GM12801 (cell line): ENCODE measurements around the gene FIBCD1.

Source experiments
- CTCF ChIP-seq: IDR thresholded peaks from one replicate; pipeline ENCODE4 v1.5.1; 2011; ENCODE audit warnings: control low read depth; ENCODE audit not compliant: insufficient read length; ENCODE audit errors: extremely low read depth

Gene FIBCD1

DNA sequence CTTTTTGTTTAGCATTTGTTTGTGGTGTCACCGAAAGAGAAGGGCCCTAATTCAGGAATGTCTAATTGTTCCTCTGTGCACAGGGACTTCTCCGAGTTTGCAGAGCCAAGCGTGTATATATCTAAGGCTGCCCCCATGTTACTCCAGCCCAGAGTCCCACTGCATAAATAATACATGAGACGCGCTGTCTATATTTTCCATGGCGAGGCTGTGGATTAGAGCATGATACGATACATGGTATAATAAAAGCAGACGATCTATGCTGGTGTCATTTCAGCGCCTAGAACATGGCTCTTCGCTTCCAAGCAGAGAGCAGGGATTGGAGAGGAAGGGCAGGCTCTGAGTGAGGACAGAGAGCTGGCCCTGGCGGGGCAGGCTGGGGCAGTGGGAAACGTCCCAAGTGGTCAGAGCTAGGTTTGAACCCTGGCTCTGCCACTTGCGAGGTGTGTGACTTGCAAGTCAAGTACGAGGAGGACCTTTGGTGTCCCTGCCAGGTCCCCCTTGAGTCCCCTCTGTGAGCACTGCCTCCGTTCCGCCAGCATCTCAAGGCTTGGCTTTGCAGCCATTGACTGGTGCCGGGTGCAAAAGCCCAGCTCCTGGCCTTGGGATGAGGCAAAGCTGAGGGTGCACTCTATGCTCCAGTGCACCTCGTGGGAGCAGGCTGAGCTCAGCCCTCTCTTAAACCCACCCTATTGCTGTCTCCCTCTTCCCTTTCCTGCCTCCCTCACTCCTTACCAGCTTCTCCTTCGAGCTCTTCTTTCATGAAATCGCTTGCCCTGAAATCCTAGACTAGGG lies 40.7 kb upstream of the FIBCD1 start:
- no peak for TF ChIP-seq CTCF

- TF ChIP-seq CTCF = no peak
Observed at GRCh38 chr9:130977811-130978221, 38.8 kb upstream of the FIBCD1 start.

DNA sequence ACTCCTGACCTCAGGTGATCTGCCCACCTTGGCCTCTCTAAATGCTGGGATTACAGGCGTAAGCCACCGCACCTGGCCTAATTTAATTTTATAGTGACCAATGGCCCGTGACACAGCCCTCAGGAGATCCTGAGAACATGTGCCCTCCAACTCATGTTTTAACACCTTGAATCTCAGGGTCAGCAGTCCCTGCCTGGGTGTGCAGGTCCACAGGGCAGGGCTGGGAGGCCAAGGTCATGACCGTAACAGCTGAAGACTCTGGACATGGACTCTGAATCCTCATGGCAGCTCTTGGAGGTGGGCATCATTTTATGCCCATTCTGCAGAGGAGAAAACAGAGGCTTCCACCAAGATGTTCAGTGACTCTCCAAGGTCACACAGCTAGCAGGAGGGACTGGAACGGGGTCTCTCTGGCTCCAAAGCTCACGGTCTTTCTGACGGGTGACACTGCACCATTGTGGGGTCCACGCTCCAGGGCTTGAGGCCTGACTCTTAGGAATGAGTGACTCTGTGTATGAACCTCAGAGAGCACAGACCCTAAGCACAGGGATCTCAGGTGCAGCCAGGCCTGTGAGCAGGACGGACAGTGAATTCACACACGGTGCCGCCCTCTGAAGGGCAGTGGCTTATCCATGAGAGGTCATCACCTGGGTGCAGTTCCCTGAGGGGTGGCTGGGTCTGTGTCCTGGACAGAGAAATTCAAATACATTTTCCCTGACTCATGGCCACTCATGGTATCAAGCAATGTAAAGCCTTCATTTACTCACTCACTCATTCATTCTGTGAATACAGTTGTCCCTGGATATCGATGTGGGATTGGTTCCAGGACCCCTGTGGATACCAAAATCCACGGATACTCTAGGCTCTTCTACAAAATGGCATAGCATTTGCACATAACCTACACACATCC lies 37.1 kb upstream of the FIBCD1 start:
- TF ChIP-seq CTCF = no peak

DNA sequence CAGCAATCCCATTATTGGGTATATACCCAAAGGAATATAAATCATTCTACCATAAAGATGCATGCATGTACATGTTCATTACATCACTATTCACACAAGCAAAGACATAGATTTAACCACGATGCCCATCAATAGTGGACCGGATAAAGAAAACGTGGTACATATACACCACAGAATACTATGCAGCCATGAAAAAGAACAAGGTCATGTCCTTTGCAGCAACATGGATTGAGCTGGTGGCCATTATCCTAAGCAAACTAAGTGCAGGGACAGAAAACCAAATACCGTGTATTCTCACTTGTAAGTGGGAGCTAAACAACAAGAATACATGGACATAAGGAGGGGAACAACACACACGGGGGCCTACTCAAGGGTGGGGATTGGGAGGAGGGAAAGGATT lies 36.1 kb upstream of the FIBCD1 start:
- TF ChIP-seq CTCF = no peak

DNA sequence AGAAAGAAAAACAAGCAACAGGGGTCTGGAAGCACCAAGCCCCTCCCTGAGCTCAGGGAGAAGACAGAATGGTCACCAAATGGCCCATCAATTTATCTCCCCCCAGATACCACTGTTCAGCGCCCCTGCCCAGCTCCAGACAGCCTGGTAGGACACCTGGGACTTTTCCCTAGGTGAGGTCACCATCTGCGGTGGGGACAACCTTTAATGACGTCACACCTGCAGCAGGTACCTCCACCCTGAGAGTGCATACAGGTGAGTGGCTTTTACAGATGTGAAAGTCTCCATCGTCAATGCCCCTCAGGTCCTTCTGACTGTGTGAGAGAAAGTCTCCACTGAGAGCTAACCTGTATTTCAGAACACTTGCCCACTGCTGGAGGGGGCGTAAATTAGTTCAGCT lies 35.6 kb upstream of the FIBCD1 start:
- TF ChIP-seq CTCF = no peak

DNA sequence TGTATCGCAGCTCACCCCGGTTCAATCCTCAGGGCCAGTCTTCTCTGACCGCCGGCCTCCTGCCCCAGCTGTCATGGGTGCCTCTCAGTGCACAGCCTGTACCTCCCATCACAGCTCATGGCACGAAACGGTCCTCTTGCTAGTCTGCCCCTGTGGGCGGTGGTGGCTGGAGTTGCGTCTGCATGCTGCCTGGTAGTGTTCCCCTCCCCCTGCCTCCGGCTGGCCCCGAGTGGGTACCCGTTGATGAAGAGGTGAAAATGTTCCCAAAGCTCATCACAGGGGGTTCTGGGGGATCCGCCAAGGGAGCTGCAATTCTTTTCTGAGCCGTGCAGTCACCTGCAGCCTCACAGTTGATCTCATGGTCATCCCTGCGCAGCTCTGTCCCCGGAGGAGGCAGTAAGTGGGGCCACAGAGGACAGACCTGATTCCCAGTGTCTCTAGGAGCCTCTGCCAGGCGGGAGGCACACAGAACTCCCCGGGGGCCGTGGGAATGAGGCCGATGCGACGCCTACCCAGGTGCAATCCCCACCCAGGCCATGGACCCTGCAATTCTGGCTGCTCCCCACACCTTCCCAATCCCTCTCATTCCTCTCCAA lies 34.7 kb upstream of the FIBCD1 start:
- no peak for TF ChIP-seq CTCF
